ENCODE results near the gene VKORC1L1. TPM values are rescaled to one million over a fixed set of nuclear protein-coding genes. Genes with fewer than 3 reads are reported as not detected.
A peak's percentile ranks its signal among the peaks of the same experiment; 100 is the strongest.

Gene VKORC1L1
- total and polyA plus RNA-seq, 10 of the 15 experiments (the other 5 are each of a cell fraction or from before 2014, with no cell fraction given): 3.3 to 18.8 (median 12.5) TPM

GRCh38 chr7:65915921-65916657 is 43.2 kb downstream of the VKORC1L1 start (continued):
- TF ChIP-seq EGR1 (IDR thresholded peaks at IDR 0.05; ENCODE audit: borderline replicate concordance in 1 of 2, low read depth in 2 of 2, low read length in 2 of 2): no peak
- no peak for TF ChIP-seq GATAD2B (conservative IDR thresholded peaks at IDR 0.05; ENCODE audit: low read depth)
- peak; percentile 54; the same call in 1 of the 2 replicates for TF ChIP-seq ZNF384 (IDR thresholded peaks at IDR 0.05; ENCODE audit: borderline replicate concordance, low read depth, low read length)
- no peak for TF ChIP-seq SMC3 (IDR thresholded peaks at IDR 0.05; ENCODE audit: borderline replicate concordance, low read length)
- no peak for TF ChIP-seq NFIC (IDR thresholded peaks at IDR 0.05; ENCODE audit: low read depth, low read length)
- no peak for TF ChIP-seq HCFC1 (IDR thresholded peaks at IDR 0.05; ENCODE audit: low read length)
- TF ChIP-seq HDAC6 (IDR thresholded peaks at IDR 0.05; ENCODE audit: unreplicated experiment): no peak

DNA sequence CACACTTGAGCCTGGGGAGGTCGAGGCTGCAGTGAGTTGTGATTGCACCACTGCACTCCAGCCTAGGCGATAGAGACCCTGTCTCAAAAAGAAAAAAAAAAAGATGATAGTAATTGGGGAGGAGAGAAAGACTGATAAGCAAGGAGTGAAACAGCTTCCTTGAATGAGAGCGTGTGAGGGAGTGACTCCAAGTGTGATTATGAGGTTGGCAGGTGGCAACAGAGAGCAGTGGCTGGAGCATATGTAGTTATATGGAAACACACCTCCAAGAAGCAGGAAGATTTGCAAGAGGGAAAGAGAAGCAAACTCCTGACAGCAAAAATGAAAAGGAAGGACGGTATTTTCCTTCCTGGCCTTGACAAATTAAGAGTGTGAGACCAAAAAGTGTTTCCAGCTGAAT is 50.4 kb downstream of the VKORC1L1 start:
- H3K27me3 ChIP-seq (replicated peaks in 1 of 2; ENCODE audit: control insufficient read depth in 2 of 2, insufficient read depth in 2 of 2, low read length in 1 of 2): no peaks in the 10 kb centered on the region
- ChIA-PET CTCF (interaction anchor here (0.9 kb wide), 1 partner anchor 84 kb away, joined by 3 read pairs; no protein-coding TSS in a partner anchor), RAD21 (ENCODE audit: unreplicated experiment) (no interaction called here), POLR2A (no interaction called here), SMC1A (ENCODE audit: uncharacterized antibody, unreplicated experiment) (no interaction called here)
- FAIRE-seq: no peak
- H3K27ac ChIP-seq (ENCODE audit: control insufficient read depth, insufficient read depth): no peak overlapping the region
- no TSS peak for BruUV-seq (replicated peaks)
- H3K4me2 ChIP-seq (ENCODE audit: control insufficient read depth, insufficient read depth): no peak overlapping the region
- no peak for ATAC-seq
- no peak overlapping the region for H3K9ac ChIP-seq (ENCODE audit: control insufficient read depth, insufficient read depth, low read length)
- H3K4me3 ChIP-seq: no peak overlapping the region
- in situ Hi-C loops (cut with MboI) (no loop called here), intact Hi-C loops (cut with micrococcal nuclease; ENCODE audit: unreplicated experiment) (loop anchor here (10.0 kb wide), 1 partner anchor 299 kb away; no protein-coding TSS in a partner anchor)
- H3K9me3 ChIP-seq (replicated peaks; ENCODE audit: control insufficient read depth, insufficient read depth, low read length): no peaks in the 10 kb centered on the region
- H3K36me3 ChIP-seq (ENCODE audit: control insufficient read depth in 2 of 2, insufficient read depth in 2 of 2, low read length in 1 of 2): peaks cover 0 to 7% of the 10 kb centered on the region in 2 experiments; a peak in 1 of 4 replicates
- DNase-seq (ENCODE audit: low read depth, low spot score): no peak
- no peaks in the 10 kb centered on the region for H4K20me1 ChIP-seq (ENCODE audit: control insufficient read depth, insufficient read depth)
- TF ChIP-seq, protein P1, sequence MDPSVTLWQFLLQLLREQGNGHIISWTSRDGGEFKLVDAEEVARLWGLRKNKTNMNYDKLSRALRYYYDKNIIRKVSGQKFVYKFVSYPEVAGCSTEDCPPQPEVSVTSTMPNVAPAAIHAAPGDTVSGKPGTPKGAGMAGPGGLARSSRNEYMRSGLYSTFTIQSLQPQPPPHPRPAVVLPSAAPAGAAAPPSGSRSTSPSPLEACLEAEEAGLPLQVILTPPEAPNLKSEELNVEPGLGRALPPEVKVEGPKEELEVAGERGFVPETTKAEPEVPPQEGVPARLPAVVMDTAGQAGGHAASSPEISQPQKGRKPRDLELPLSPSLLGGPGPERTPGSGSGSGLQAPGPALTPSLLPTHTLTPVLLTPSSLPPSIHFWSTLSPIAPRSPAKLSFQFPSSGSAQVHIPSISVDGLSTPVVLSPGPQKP (IDR thresholded peaks at IDR 0.05; ENCODE audit: low read depth, low read length): no peak
- TF ChIP-seq NR2C2 (IDR thresholded peaks at IDR 0.05; ENCODE audit: borderline replicate concordance, control insufficient read depth, insufficient read length, low read depth): no peak
- H2AFZ ChIP-seq (ENCODE audit: control insufficient read depth, low read depth, low read length): no peak overlapping the region
- no peaks in the 10 kb centered on the region; the same call in 1 of the 2 replicates for H3K79me2 ChIP-seq (ENCODE audit: control insufficient read depth, insufficient read depth, low read length)
- WGBS (ENCODE audit: insufficient coverage, insufficient replicate concordance, low lambda C conversion rate, missing lambda C conversion rate): 89% methylated on average over 4 of the region's 4 CpGs
- no peaks in the 10 kb centered on the region for H3K4me1 ChIP-seq (ENCODE audit: control insufficient read depth, insufficient read depth, low read length)
